GM12878 (cell line): ENCODE data around the gene MSANTD2. TPM values are rescaled to one million over a fixed set of nuclear protein-coding genes. Genes with fewer than 3 reads are reported as not detected.
A peak's percentile ranks its signal among the peaks of the same experiment; 100 is the strongest.

Experiments
- EGR1 ChIP-seq, 2 experiments: IDR thresholded peaks; 1 replicate in 1 of 2; 2 replicates in 1 of 2; pipeline ENCODE4 v1.6.1; 2011 to 2012; ENCODE audit warnings: low read depth in 2 of 2, low read length in 2 of 2, borderline replicate concordance in 1 of 2, mild to moderate bottlenecking in 1 of 2, moderate library complexity in 1 of 2
- EP300 ChIP-seq, 2 experiments: fragments of 150-350 bp in 1 of 2; IDR thresholded peaks; 2 replicates each; pipeline ENCODE4 v1.6.1; 2011 to 2012; ENCODE audit warnings: low read depth in 2 of 2, low read length in 2 of 2, borderline replicate concordance in 1 of 2, improper control_type of control experiment in 1 of 2, inconsistent platforms in 1 of 2; ENCODE audit not compliant: control insufficient read depth in 1 of 2
- FOS ChIP-seq: IDR thresholded peaks from 3 replicates; pipeline ENCODE4 v1.6.1; 2011; ENCODE audit warnings: borderline replicate concordance; ENCODE audit not compliant: insufficient read length; ENCODE audit errors: extremely low read depth
- FOXK2 ChIP-seq: fragments of 450-650 bp; IDR thresholded peaks from 2 replicates; pipeline ENCODE4 v1.6.1; 2017; ENCODE audit warnings: mild to moderate bottlenecking, moderate library complexity
- FOXM1 ChIP-seq: IDR thresholded peaks from 2 replicates; pipeline ENCODE4 v1.6.1; 2012; ENCODE audit warnings: low read depth, mild to moderate bottlenecking, inconsistent platforms, low read length, moderate library complexity
- GATAD2B ChIP-seq: fragments of 450-650 bp; conservative IDR thresholded peaks from 2 replicates; pipeline ENCODE4 v1.6.1; 2017; ENCODE audit warnings: low read depth, mild to moderate bottlenecking, moderate library complexity
- HDAC6 ChIP-seq: fragments of 200-600 bp; sonication (generic); IDR thresholded peaks from one replicate; pipeline ENCODE4 v1.8.0; 2017; ENCODE audit warnings: antibody characterized with exemption; ENCODE audit not compliant: unreplicated experiment
- KLF5 ChIP-seq: fragments of 450-650 bp; IDR thresholded peaks from 2 replicates; pipeline ENCODE4 v1.6.1; 2014; ENCODE audit warnings: mild to moderate bottlenecking; ENCODE audit not compliant: partially characterized antibody
- NBN ChIP-seq: fragments of 450-650 bp; IDR thresholded peaks from 2 replicates; pipeline ENCODE4 v1.6.1; 2016
- RB1 ChIP-seq: fragments of 450-650 bp; formaldehyde crosslinking; IDR thresholded peaks from 2 replicates; pipeline ENCODE4 v1.6.1; 2017; ENCODE audit warnings: mild to moderate bottlenecking, borderline replicate concordance
- TBL1XR1 ChIP-seq: IDR thresholded peaks from 2 replicates; pipeline ENCODE4 v1.6.1; 2012; ENCODE audit warnings: low read depth, low read length, improper control_type of control experiment
- YY1 ChIP-seq: IDR thresholded peaks from 2 replicates; pipeline ENCODE4 v1.6.1; 2011; ENCODE audit warnings: low read depth, mild to moderate bottlenecking, low read length
- polyA plus RNA-seq, 11 experiments: library from polyadenylated mRNA; depleted of rRNA in 4 of 11; unstranded in 6 of 11; stranded (reverse) in 5 of 11; fragments of >200 nt; fragmentation: Nextera tagmentation in 4 of 11; fragmentation: Illumina TruSeq in 1 of 11; extraction: Ambion mirVana in 4 of 11; extraction: Trizol in 1 of 11; gene quantifications; 1 replicate in 1 of 11; 2 replicates in 10 of 11; pipeline versions ENCODE4 v1.2.1 to v1.2.3, GENCODE V29; 2011 to 2016; ENCODE audit warnings: inconsistent platforms in 2 of 11, missing spikeins in 2 of 11, low read depth in 1 of 11
- total RNA-seq, 4 experiments: library from RNA; depleted of rRNA in 3 of 4; stranded (reverse); fragments of >200 nt in 3 of 4; fragmentation: Illumina TruSeq in 1 of 4; extraction: Trizol in 1 of 4; gene quantifications; 2 replicates each; pipeline versions ENCODE4 v1.2.1 to v1.2.3, GENCODE V29; 2013 to 2021
- TF ChIP-seq, protein P1 (sequence below): fragments of 450-650 bp; IDR thresholded peaks from 2 replicates; pipeline ENCODE4 v1.6.1; 2018; ENCODE audit warnings: mild to moderate bottlenecking, low read depth, moderate library complexity; ENCODE audit not compliant: partially characterized antibody
- TF ChIP-seq, protein P2 (sequence below): IDR thresholded peaks from 2 replicates; pipeline ENCODE4 v1.6.1; 2011; ENCODE audit warnings: low read depth, low read length, improper control_type of control experiment, borderline replicate concordance
- TF ChIP-seq, protein P3 (sequence below): fragments of 450-650 bp; IDR thresholded peaks from 2 replicates; pipeline ENCODE4 v1.6.1; 2017; ENCODE audit warnings: mild to moderate bottlenecking
- TF ChIP-seq, protein P4 (sequence below): fragments of 450-650 bp; IDR thresholded peaks from 2 replicates; pipeline ENCODE4 v1.6.1; 2016; ENCODE audit warnings: mild to moderate bottlenecking, moderate library complexity, borderline replicate concordance
- TF ChIP-seq, protein P5 (sequence below): IDR thresholded peaks from 2 replicates; pipeline ENCODE4 v1.6.1; 2012; ENCODE audit warnings: low read depth, low read length, improper control_type of control experiment

Gene MSANTD2
- total and polyA plus RNA-seq, 10 of the 15 experiments (the other 5 are each of a cell fraction or from before 2014, with no cell fraction given): 3.0 to 12.4 (median 8.0) TPM

DNA sequence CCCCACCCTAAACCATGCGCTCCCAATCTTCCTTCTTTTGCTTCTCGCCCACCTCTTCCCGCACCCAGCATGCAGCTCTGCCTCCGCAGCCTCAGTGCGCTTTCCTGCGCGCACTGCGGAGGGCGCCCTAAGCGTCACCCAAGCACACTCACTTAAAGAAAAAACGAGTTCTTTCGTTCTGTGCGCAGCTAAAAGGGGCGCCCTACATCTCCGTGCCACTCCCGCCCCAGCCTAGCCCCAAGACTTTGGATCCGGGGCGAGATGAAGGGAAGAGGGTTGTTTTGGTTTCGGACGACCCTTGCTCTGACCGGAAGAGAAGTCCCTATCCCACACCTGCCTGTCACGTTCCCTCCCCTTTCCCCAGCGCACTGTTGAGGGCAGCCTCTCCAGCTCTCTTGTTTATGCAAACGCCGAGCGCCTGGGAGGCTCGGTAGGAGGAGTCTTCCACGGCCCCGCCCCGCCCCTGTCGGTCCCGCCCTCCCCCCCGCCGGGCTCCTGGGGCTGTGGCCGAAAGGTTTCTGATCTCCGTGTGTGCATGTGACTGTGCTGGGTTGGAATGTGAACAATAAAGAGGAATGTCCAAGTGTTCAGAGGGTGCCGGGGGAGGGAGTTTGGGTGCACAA is 53.5 kb downstream of the MSANTD2 start (continued):
- peak in 1 of 2 experiments; percentile 72; a peak in 2 of 3 replicates for TF ChIP-seq EGR1 (IDR thresholded peaks at IDR 0.05; ENCODE audit: borderline replicate concordance in 1 of 2, low read depth in 2 of 2, low read length in 2 of 2)
- TF ChIP-seq EP300 (IDR thresholded peaks at IDR 0.05; ENCODE audit: borderline replicate concordance in 1 of 2, control insufficient read depth in 1 of 2, low read depth in 2 of 2, low read length in 2 of 2): no peak
- TF ChIP-seq YY1: peak; percentile 44
- TF ChIP-seq RB1: no peak; the same call in 1 of the 2 replicates
- TF ChIP-seq, protein P1, sequence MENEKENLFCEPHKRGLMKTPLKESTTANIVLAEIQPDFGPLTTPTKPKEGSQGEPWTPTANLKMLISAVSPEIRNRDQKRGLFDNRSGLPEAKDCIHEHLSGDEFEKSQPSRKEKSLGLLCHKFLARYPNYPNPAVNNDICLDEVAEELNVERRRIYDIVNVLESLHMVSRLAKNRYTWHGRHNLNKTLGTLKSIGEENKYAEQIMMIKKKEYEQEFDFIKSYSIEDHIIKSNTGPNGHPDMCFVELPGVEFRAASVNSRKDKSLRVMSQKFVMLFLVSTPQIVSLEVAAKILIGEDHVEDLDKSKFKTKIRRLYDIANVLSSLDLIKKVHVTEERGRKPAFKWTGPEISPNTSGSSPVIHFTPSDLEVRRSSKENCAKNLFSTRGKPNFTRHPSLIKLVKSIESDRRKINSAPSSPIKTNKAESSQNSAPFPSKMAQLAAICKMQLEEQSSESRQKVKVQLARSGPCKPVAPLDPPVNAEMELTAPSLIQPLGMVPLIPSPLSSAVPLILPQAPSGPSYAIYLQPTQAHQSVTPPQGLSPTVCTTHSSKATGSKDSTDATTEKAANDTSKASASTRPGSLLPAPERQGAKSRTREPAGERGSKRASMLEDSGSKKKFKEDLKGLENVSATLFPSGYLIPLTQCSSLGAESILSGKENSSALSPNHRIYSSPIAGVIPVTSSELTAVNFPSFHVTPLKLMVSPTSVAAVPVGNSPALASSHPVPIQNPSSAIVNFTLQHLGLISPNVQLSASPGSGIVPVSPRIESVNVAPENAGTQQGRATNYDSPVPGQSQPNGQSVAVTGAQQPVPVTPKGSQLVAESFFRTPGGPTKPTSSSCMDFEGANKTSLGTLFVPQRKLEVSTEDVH: peak; percentile 27
- TF ChIP-seq, protein P2, sequence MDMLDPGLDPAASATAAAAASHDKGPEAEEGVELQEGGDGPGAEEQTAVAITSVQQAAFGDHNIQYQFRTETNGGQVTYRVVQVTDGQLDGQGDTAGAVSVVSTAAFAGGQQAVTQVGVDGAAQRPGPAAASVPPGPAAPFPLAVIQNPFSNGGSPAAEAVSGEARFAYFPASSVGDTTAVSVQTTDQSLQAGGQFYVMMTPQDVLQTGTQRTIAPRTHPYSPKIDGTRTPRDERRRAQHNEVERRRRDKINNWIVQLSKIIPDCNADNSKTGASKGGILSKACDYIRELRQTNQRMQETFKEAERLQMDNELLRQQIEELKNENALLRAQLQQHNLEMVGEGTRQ: no peak
- TF ChIP-seq FOXM1: no peak
- TF ChIP-seq GATAD2B: 0 out of 2 replicates have a peak, but pooled peaks have one; percentile 33
- no peak for TF ChIP-seq KLF5
- no peak for TF ChIP-seq HDAC6
- TF ChIP-seq, protein P3, sequence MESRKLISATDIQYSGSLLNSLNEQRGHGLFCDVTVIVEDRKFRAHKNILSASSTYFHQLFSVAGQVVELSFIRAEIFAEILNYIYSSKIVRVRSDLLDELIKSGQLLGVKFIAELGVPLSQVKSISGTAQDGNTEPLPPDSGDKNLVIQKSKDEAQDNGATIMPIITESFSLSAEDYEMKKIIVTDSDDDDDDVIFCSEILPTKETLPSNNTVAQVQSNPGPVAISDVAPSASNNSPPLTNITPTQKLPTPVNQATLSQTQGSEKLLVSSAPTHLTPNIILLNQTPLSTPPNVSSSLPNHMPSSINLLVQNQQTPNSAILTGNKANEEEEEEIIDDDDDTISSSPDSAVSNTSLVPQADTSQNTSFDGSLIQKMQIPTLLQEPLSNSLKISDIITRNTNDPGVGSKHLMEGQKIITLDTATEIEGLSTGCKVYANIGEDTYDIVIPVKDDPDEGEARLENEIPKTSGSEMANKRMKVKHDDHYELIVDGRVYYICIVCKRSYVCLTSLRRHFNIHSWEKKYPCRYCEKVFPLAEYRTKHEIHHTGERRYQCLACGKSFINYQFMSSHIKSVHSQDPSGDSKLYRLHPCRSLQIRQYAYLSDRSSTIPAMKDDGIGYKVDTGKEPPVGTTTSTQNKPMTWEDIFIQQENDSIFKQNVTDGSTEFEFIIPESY: no peak
- TF ChIP-seq, protein P4, sequence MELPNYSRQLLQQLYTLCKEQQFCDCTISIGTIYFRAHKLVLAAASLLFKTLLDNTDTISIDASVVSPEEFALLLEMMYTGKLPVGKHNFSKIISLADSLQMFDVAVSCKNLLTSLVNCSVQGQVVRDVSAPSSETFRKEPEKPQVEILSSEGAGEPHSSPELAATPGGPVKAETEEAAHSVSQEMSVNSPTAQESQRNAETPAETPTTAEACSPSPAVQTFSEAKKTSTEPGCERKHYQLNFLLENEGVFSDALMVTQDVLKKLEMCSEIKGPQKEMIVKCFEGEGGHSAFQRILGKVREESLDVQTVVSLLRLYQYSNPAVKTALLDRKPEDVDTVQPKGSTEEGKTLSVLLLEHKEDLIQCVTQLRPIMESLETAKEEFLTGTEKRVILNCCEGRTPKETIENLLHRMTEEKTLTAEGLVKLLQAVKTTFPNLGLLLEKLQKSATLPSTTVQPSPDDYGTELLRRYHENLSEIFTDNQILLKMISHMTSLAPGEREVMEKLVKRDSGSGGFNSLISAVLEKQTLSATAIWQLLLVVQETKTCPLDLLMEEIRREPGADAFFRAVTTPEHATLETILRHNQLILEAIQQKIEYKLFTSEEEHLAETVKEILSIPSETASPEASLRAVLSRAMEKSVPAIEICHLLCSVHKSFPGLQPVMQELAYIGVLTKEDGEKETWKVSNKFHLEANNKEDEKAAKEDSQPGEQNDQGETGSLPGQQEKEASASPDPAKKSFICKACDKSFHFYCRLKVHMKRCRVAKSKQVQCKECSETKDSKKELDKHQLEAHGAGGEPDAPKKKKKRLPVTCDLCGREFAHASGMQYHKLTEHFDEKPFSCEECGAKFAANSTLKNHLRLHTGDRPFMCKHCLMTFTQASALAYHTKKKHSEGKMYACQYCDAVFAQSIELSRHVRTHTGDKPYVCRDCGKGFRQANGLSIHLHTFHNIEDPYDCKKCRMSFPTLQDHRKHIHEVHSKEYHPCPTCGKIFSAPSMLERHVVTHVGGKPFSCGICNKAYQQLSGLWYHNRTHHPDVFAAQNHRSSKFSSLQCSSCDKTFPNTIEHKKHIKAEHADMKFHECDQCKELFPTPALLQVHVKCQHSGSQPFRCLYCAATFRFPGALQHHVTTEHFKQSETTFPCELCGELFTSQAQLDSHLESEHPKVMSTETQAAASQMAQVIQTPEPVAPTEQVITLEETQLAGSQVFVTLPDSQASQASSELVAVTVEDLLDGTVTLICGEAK: no peak
- peak; percentile 89 for TF ChIP-seq NBN
- no peak for TF ChIP-seq TBL1XR1
- TF ChIP-seq FOS: no peak
- TF ChIP-seq, protein P5, sequence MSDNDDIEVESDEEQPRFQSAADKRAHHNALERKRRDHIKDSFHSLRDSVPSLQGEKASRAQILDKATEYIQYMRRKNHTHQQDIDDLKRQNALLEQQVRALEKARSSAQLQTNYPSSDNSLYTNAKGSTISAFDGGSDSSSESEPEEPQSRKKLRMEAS: peak; percentile 17; the same call in 1 of the 2 replicates
- peak; percentile 45; the same call in 1 of the 2 replicates for TF ChIP-seq FOXK2
